ENCODE measurements around the gene ELN. TPM values are rescaled to one million over a fixed set of nuclear protein-coding genes. Genes with fewer than 3 reads are reported as not detected.

The ELN gene
- total and polyA plus RNA-seq, 2 of the 8 experiments (the other 6 are each of a cell fraction or from before 2014, with no cell fraction given), result 5.1 to 5.6 TPM

GRCh38 chr7:74021546-74022320, 6.2 kb upstream of the ELN start:
- Histone ChIP-seq H4K5ac (ENCODE audit: insufficient read length, low read depth, low read length) (no peak overlapping the region), H3K4me1 (replicated peaks in 1 of 4; ENCODE audit: control insufficient read depth in 3 of 4, insufficient read depth in 4 of 4, low read length in 3 of 4) (peaks cover 0 to 9% (median 4%) of the 10 kb centered on the region in 4 experiments; a peak in 3 of 7 replicates), H3K14ac (ENCODE audit: insufficient read length) (no peak overlapping the region), H3K36me3 (ENCODE audit: control insufficient read depth in 2 of 4, insufficient read depth in 4 of 4, low read length in 3 of 4) (no peaks in the 10 kb centered on the region), H3K18ac (ENCODE audit: extremely low read depth, low read length) (peak overlapping the region; percentile 60), H3K9ac (replicated peaks in 1 of 4; ENCODE audit: extremely low read depth in 1 of 4, low read depth in 3 of 4, low read length in 3 of 4) (no peak overlapping the region), H4K20me1 (replicated peaks in 1 of 2; ENCODE audit: control insufficient read depth in 1 of 2, insufficient read depth in 2 of 2, low read length in 2 of 2) (no peaks in the 10 kb centered on the region), H3K79me2 (ENCODE audit: control insufficient read depth in 1 of 2, insufficient read depth in 2 of 2, low read length in 2 of 2) (no peaks in the 10 kb centered on the region), H3K4me2 (ENCODE audit: insufficient read depth in 1 of 2, low read depth in 2 of 2, low read length in 2 of 2) (no peak overlapping the region), H2BK120ac (replicated peaks; ENCODE audit: low read depth, low read length) (no peak overlapping the region), H2AFZ (ENCODE audit: low read length) (no peak overlapping the region), H4K8ac (ENCODE audit: extremely low read depth, insufficient read depth, low read length) (no peak overlapping the region; the same call in 1 of the 2 replicates), H2BK20ac (ENCODE audit: low read length) (no peak overlapping the region), H3K56ac (replicated peaks; ENCODE audit: insufficient read length, low read depth, low read length) (no peak overlapping the region), H3K4ac (replicated peaks; ENCODE audit: insufficient read length, low read depth, low read length) (no peak overlapping the region), H3K4me3 (ENCODE audit: extremely low read depth in 1 of 4, insufficient read depth in 2 of 4, low read depth in 3 of 4, low read length in 4 of 4) (no peak overlapping the region), H3K23me2 (ENCODE audit: low read depth, low read length) (no peaks in the 10 kb centered on the region), H3K9me3 (ENCODE audit: insufficient read depth in 2 of 2, low read depth in 1 of 2, low read length in 1 of 2) (no peaks in the 10 kb centered on the region), H2BK15ac (ENCODE audit: low read length) (no peak overlapping the region; the same call in 1 of the 2 replicates), H3K23ac (ENCODE audit: insufficient read length) (no peak overlapping the region), H2AK5ac (ENCODE audit: low read depth, low read length) (no peak overlapping the region), H3K27me3 (replicated peaks in 1 of 4; ENCODE audit: control insufficient read depth in 3 of 4, extremely low read depth in 1 of 4, insufficient read depth in 3 of 4, low read length in 3 of 4) (no peaks in the 10 kb centered on the region; a peak in 2 of 7 replicates), H2BK12ac (ENCODE audit: low read depth, low read length) (peak overlapping the region; percentile 84; the same call in 1 of the 2 replicates), H2BK5ac (ENCODE audit: low read depth, low read length) (no peak overlapping the region), H3K27ac (ENCODE audit: low read depth, low read length) (no peak overlapping the region), H3K79me1 (ENCODE audit: low read depth, low read length) (no peaks in the 10 kb centered on the region), H4K91ac (replicated peaks; ENCODE audit: insufficient read length, low read length) (no peak overlapping the region)
- POLR2A ChIA-PET (ENCODE audit: partially characterized antibody), result interaction anchor here (0.6 to 1.2 kb wide), 3 partner anchors 21 to 385 kb away, joined by 3 to 4 read pairs (median 3); no protein-coding TSS in a partner anchor
- CTCF ChIA-PET (ENCODE audit: partially characterized antibody), result interaction anchor here (0.6 to 10.9 kb wide), 11 partner anchors 9 to 384 kb away, joined by 3 to 145 read pairs (median 4); no protein-coding TSS in a partner anchor
- DNase-seq (ENCODE audit: low read depth in 1 of 2, low spot score in 2 of 2) (no peak), FAIRE-seq (no peak)
- 83% methylated on average over 22 of the region's 26 CpGs; no CpG with 5 or more reads in 1 of the 2 experiments for WGBS, 2 experiments (ENCODE audit: extremely low coverage in 1 of 2, insufficient coverage in 1 of 2, insufficient read length in 1 of 2, insufficient replicate concordance in 2 of 2, low coverage in 1 of 2, low lambda C conversion rate in 2 of 2, missing lambda C conversion rate in 1 of 2)
- TF ChIP-seq FOSL1 (IDR thresholded peaks at IDR 0.05; ENCODE audit: insufficient read depth, low read depth, low read length) (no peak), CREB1 (IDR thresholded peaks at IDR 0.05) (no peak)
